CD4-positive, alpha-beta T cell (primary cell): Measurements from ENCODE around the gene CCDC194. TPM values are rescaled to one million over a fixed set of nuclear protein-coding genes. Genes with fewer than 3 reads are reported as not detected.

Experiments used
- ATAC-seq: fragments of 200-7000 bp; cut with Tn5 transposase; one replicate; pipeline ENCODE4 v1.10.0; 2022; ENCODE audit warnings: mild to moderate bottlenecking; ENCODE audit not compliant: poor library complexity
- CTCF ChIA-PET: fragments of 350-600 bp; sonication (Branson Sonifier 250); formaldehyde crosslinking; loops from one replicate; lab custom pipeline; 2021; ENCODE audit warnings: antibody characterized with exemption, inconsistent platforms; lab: Charles Lee
- POLR2A ChIA-PET: fragments of 350-600 bp; sonication (Branson Sonifier 250); formaldehyde crosslinking; loops from one replicate; lab custom pipeline; 2021; ENCODE audit warnings: antibody characterized with exemption, inconsistent platforms; lab: Charles Lee
- DNase-seq, 14 experiments: peaks; one replicate each; pipeline ENCODE4 v3.0.0-alpha.2; 2013 to 2020; ENCODE audit warnings: mixed read lengths in 2 of 14
- H3K27ac ChIP-seq, 2 donors: one replicate each; pipeline versions ENCODE4 v1.5.1 to v1.7.0; 2013; ENCODE audit warnings: low read length in 2 of 2, low read depth in 1 of 2, mild to moderate bottlenecking in 1 of 2
- H3K27me3 ChIP-seq, 2 experiments: 1 replicate in 1 of 2; 2 replicates in 1 of 2; pipeline versions ENCODE4 v1.6.1 to v1.7.0; 2013; ENCODE audit warnings: low read length in 2 of 2, control low read depth in 1 of 2, mild to moderate bottlenecking in 1 of 2, moderate library complexity in 1 of 2; ENCODE audit not compliant: insufficient read depth in 2 of 2, control insufficient read depth in 1 of 2
- H3K36me3 ChIP-seq: one replicate; pipeline ENCODE4 v1.6.1; 2013; ENCODE audit warnings: low read length, control low read depth; ENCODE audit not compliant: insufficient read depth
- H3K4me1 ChIP-seq: one replicate; pipeline ENCODE4 v1.6.1; 2013; ENCODE audit warnings: low read length, control low read depth; ENCODE audit not compliant: insufficient read depth
- H3K4me3 ChIP-seq: one replicate; pipeline ENCODE4 v1.5.1; 2013; ENCODE audit warnings: mild to moderate bottlenecking, low read length, moderate library complexity
- H3K9me3 ChIP-seq, 2 experiments: 1 replicate in 1 of 2; 2 replicates in 1 of 2; pipeline versions ENCODE4 v1.6.1 to v1.7.0; 2013; ENCODE audit warnings: low read length in 2 of 2, mild to moderate bottlenecking in 2 of 2, control low read depth in 1 of 2, moderate library complexity in 1 of 2; ENCODE audit not compliant: control insufficient read depth in 1 of 2, insufficient read depth in 1 of 2
- H3K27ac Mint-ChIP-seq: one replicate; pipeline ENCODE4 v1.8.0; 2020; ENCODE audit warnings: mixed read lengths
- H3K27me3 Mint-ChIP-seq: one replicate; pipeline ENCODE4 v1.8.0; 2021; ENCODE audit warnings: mixed read lengths
- H3K36me3 Mint-ChIP-seq: one replicate; pipeline ENCODE4 v1.8.0; 2021; ENCODE audit warnings: low read depth, mixed read lengths
- H3K4me1 Mint-ChIP-seq: one replicate; pipeline ENCODE4 v1.8.0; 2021; ENCODE audit warnings: low read depth, mixed read lengths
- H3K4me3 Mint-ChIP-seq: one replicate; pipeline ENCODE4 v1.8.0; 2020; ENCODE audit warnings: mild to moderate bottlenecking, mixed read lengths
- H3K9me3 Mint-ChIP-seq: one replicate; pipeline ENCODE4 v1.8.0; 2020; ENCODE audit warnings: mixed read lengths
- intact Hi-C, 2 experiments: fragments of 100-400 bp; cut with DNase I in 1 of 2; cut with micrococcal nuclease in 1 of 2; formaldehyde crosslinking; loops; one replicate each; pipeline versions ENCODE4 v1.15.1 to v1.9.0; 2023 to 2025; cut with DNase I, micrococcal nuclease
- total RNA-seq, 174 experiments: library from RNA in 2 of 174; stranded (reverse) in 2 of 174; gene quantifications; one replicate each; pipeline ENCODE4 v1.2.3 and lab custom pipeline; 2021 to 2026
- TF ChIP-seq, protein P1 (sequence below): fragments of 200-600 bp; IDR thresholded peaks from one replicate; pipeline ENCODE4 v1.8.0; 2022; ENCODE audit warnings: antibody characterized with exemption, mild to moderate bottlenecking

CCDC194 gene
- total RNA-seq, 2 experiments from 2014 or later, result not detected

DNA sequence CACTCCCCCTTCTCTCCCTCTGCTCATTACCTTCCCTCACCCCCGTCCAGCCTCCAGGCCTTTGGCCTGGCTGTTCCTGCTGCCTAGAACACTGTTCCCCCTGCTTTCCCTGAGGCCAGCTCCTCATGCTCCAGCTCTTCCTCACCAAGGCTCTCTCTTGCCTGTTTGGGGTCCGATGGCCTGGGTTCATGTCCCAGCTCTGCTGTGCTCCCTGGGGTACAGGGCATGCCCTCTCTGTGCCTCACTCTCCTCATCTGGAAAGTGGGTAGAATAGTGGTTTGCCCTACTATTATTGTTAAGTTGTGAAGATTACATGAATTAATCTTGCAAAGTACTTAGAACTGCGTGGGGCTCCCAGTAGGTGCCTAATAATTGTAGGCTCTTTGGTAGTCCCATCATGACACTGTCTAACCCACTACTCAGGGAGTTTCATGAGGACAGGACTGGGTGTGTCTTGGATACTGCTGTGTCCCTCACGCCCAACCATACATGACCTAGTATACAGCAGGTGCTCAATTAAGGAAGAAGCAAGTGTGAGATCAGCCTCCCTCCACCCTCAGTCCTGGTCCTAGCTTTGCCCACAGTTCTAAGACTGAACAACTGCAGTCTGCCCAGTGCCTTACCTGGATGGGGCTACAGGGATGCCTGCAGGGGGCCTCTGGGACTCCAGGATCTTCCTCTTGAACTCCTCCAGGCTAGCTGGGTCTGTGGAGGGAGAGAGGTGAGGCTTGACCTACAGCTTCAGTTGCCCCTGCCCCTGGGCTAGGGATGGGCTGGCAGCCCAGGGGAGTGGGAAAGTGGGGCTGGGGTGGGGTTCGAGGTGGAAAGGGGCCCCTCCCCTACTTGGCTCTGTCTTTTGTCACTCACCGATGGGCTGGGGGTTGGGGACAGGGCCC is 33.8 kb downstream of the CCDC194 start:
- Histone ChIP-seq H3K27ac (no peak overlapping the region), H3K36me3 (no peaks in the 10 kb centered on the region), H3K9me3 (no peaks in the 10 kb centered on the region), H3K27me3 (no peaks in the 10 kb centered on the region), H3K4me1 (no peaks in the 10 kb centered on the region), H3K4me3 (no peak overlapping the region)
- POLR2A ChIA-PET, result no interaction called here
- Mint-ChIP-seq H3K4me1 (no peaks in the 10 kb centered on the region), H3K27ac (no peak overlapping the region), H3K9me3 (no peaks in the 10 kb centered on the region), H3K4me3 (no peak overlapping the region), H3K27me3 (no peaks in the 10 kb centered on the region), H3K36me3 (no peaks in the 10 kb centered on the region)
- ATAC-seq (no peak), DNase-seq (no peak)
- CTCF ChIA-PET, result no interaction called here
- intact Hi-C loops, result no loop called here
- TF ChIP-seq, protein P1, sequence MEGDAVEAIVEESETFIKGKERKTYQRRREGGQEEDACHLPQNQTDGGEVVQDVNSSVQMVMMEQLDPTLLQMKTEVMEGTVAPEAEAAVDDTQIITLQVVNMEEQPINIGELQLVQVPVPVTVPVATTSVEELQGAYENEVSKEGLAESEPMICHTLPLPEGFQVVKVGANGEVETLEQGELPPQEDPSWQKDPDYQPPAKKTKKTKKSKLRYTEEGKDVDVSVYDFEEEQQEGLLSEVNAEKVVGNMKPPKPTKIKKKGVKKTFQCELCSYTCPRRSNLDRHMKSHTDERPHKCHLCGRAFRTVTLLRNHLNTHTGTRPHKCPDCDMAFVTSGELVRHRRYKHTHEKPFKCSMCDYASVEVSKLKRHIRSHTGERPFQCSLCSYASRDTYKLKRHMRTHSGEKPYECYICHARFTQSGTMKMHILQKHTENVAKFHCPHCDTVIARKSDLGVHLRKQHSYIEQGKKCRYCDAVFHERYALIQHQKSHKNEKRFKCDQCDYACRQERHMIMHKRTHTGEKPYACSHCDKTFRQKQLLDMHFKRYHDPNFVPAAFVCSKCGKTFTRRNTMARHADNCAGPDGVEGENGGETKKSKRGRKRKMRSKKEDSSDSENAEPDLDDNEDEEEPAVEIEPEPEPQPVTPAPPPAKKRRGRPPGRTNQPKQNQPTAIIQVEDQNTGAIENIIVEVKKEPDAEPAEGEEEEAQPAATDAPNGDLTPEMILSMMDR, result no peak

DNA sequence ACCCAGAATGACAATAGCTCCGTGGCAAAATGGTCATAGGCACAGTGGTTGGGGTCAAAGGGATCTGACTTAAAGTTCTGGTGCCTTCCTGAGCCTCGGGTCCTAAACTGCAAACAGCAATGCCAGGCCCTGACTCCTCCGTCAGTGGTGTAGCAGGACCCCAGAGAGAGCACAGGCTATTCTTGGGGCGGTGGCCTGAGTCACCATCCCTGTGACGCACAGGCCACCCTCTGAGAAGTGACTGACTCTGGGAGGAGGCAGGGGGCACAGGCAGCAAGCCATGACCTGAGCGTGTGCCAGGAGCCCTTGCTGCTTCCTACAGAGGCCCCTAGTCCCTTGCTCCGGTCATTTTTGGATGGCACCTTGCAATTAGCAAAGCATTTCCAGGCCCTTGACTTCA is 35.6 kb downstream of the CCDC194 start:
- TF ChIP-seq, protein P1, result no peak
- Mint-ChIP-seq H3K27ac (no peak overlapping the region), H3K27me3 (peaks cover 5% of the 10 kb centered on the region), H3K4me1 (no peaks in the 10 kb centered on the region), H3K36me3 (no peaks in the 10 kb centered on the region), H3K9me3 (no peaks in the 10 kb centered on the region), H3K4me3 (no peak overlapping the region)
- H3K4me3 ChIP-seq, result no peak overlapping the region
- no peak overlapping the region for H3K27ac ChIP-seq
- POLR2A ChIA-PET, result no interaction called here
- H3K36me3 ChIP-seq, result no peaks in the 10 kb centered on the region
- DNase-seq (no peak), ATAC-seq (no peak)
- intact Hi-C loops, result no loop called here
- H3K4me1 ChIP-seq, result no peaks in the 10 kb centered on the region
- no peaks in the 10 kb centered on the region for H3K27me3 ChIP-seq
- no peaks in the 10 kb centered on the region for H3K9me3 ChIP-seq
- CTCF ChIA-PET, result no interaction called here

DNA sequence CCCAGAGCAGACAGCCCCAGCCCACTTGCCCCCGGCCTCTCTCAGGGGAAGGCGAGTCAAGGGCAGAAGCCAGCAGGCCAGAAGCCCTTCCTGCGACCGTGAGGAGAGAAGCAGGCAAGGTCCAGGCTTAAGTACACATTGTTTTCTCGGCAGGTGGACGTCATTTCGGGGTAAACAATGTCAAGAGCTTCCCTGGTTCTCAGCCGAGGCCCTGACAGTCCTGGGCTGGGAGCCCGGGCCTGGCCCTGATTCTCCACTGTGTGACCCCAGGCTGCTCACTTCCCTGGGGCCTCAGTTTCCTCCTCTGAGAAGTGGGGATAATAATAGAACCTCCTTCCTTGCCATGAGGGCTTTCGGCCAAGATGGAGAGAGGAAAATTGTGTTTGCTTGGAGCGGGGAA is 36.3 kb downstream of the CCDC194 start:
- H3K4me1 Mint-ChIP-seq, result no peaks in the 10 kb centered on the region
- no peak overlapping the region for H3K4me3 Mint-ChIP-seq
- Histone ChIP-seq H3K27ac (no peak overlapping the region), H3K4me3 (no peak overlapping the region), H3K4me1 (no peaks in the 10 kb centered on the region), H3K9me3 (no peaks in the 10 kb centered on the region), H3K27me3 (no peaks in the 10 kb centered on the region), H3K36me3 (no peaks in the 10 kb centered on the region)
- H3K27ac Mint-ChIP-seq, result no peak overlapping the region
- POLR2A ChIA-PET, result no interaction called here
- no peak for DNase-seq
- CTCF ChIA-PET, result no interaction called here
- no peaks in the 10 kb centered on the region for H3K9me3 Mint-ChIP-seq
- H3K27me3 Mint-ChIP-seq, result peaks cover 9% of the 10 kb centered on the region
- no peak for ATAC-seq
- intact Hi-C loops, result no loop called here
- TF ChIP-seq, protein P1, result no peak
- no peaks in the 10 kb centered on the region for H3K36me3 Mint-ChIP-seq
